ENCODE measurements around the gene KRT40. TPM values are rescaled to one million over a fixed set of nuclear protein-coding genes. Genes with fewer than 3 reads are reported as not detected.

The KRT40 gene
- total and polyA plus RNA-seq, 2 experiments from 2014 or later, result not detected

GRCh38 chr17:41013606-41014005 is 29.5 kb upstream of the KRT40 start:
- Histone ChIP-seq H3K79me2 (replicated peaks; ENCODE audit: insufficient read depth) (no peaks in the 10 kb centered on the region), H2AFZ (no peak overlapping the region), H3K27ac (ENCODE audit: low read depth) (no peak overlapping the region), H3K4me1 (ENCODE audit: insufficient read depth) (peaks cover 13% of the 10 kb centered on the region), H3K27me3 (ENCODE audit: insufficient read depth) (no peaks in the 10 kb centered on the region), H4K20me1 (replicated peaks; ENCODE audit: insufficient read depth) (no peaks in the 10 kb centered on the region), H3F3A (replicated peaks; ENCODE audit: low read depth) (no peaks in the 10 kb centered on the region), H3K4me2 (no peak overlapping the region), H3K36me3 (ENCODE audit: insufficient read depth) (no peaks in the 10 kb centered on the region), H3K9me2 (ENCODE audit: insufficient read depth) (no peaks in the 10 kb centered on the region; the same call in 1 of the 2 replicates), H3K4me3 (no peak overlapping the region)
- DNase-seq (ENCODE audit: low spot score), result no peak
- Mint-ChIP-seq H3K9me3 (no peaks in the 10 kb centered on the region), H3K4me1 (peaks cover 10% of the 10 kb centered on the region; the same call in 2 of the 3 replicates), H3K27ac (no peak overlapping the region), H3K27me3 (ENCODE audit: insufficient read depth, low read depth, poor library complexity) (peaks cover under 1% of the 10 kb centered on the region), H3K36me3 (ENCODE audit: low read depth) (no peaks in the 10 kb centered on the region), H3K4me3 (no peak overlapping the region)
- no peak for TF ChIP-seq POLR2AphosphoS5 (IDR thresholded peaks at IDR 0.05; ENCODE audit: low read depth)
- TF ChIP-seq NANOG (IDR thresholded peaks at IDR 0.05; ENCODE audit: borderline replicate concordance), result no peak
- no peak for TF ChIP-seq EZH2phosphoT487 (IDR thresholded peaks at IDR 0.05; ENCODE audit: unreplicated experiment)
- no peak for TF ChIP-seq ZNF331 (CRISPR knock-in tag; IDR thresholded peaks at IDR 0.05; ENCODE audit: low read depth)
- TF ChIP-seq ZNF114 (CRISPR knock-in tag; IDR thresholded peaks at IDR 0.05), result no peak
- TF ChIP-seq STAT1 (IDR thresholded peaks at IDR 0.05; ENCODE audit: unreplicated experiment), result no peak
- no peak for TF ChIP-seq CREB1 (CRISPR knock-in tag; IDR thresholded peaks at IDR 0.05; ENCODE audit: low read depth)
- no peak for TF ChIP-seq REST (IDR thresholded peaks at IDR 0.05; ENCODE audit: unreplicated experiment)
- TF ChIP-seq EZH2 (IDR thresholded peaks at IDR 0.05; ENCODE audit: low read depth, unreplicated experiment), result no peak
- no peak for ATAC-seq

- Mint-ChIP-seq H3K4me1 (peaks cover 10% of the 10 kb centered on the region; the same call in 2 of the 3 replicates), H3K4me3 (no peak overlapping the region), H3K9me3 (no peaks in the 10 kb centered on the region), H3K36me3 (ENCODE audit: low read depth) (no peaks in the 10 kb centered on the region), H3K27ac (no peak overlapping the region), H3K27me3 (ENCODE audit: insufficient read depth, low read depth, poor library complexity) (peaks cover 1% of the 10 kb centered on the region)
- Histone ChIP-seq H3K4me3 (no peak overlapping the region), H3K4me1 (ENCODE audit: insufficient read depth) (peaks cover 14% of the 10 kb centered on the region), H2AFZ (no peak overlapping the region; the same call in 1 of the 2 replicates), H3K27ac (ENCODE audit: low read depth) (no peak overlapping the region), H3K27me3 (ENCODE audit: insufficient read depth) (no peaks in the 10 kb centered on the region), H4K20me1 (replicated peaks; ENCODE audit: insufficient read depth) (no peaks in the 10 kb centered on the region), H3K36me3 (ENCODE audit: insufficient read depth) (no peaks in the 10 kb centered on the region), H3K79me2 (replicated peaks; ENCODE audit: insufficient read depth) (no peaks in the 10 kb centered on the region), H3K9me2 (ENCODE audit: insufficient read depth) (no peaks in the 10 kb centered on the region; the same call in 1 of the 2 replicates), H3K4me2 (no peak overlapping the region), H3F3A (replicated peaks; ENCODE audit: low read depth) (no peaks in the 10 kb centered on the region)
- ATAC-seq (no peak), DNase-seq (ENCODE audit: low spot score) (no peak)
- TF ChIP-seq ZNF331 (CRISPR knock-in tag; IDR thresholded peaks at IDR 0.05; ENCODE audit: low read depth), result no peak
- no peak for TF ChIP-seq REST (IDR thresholded peaks at IDR 0.05; ENCODE audit: unreplicated experiment)
- no peak for TF ChIP-seq NANOG (IDR thresholded peaks at IDR 0.05; ENCODE audit: borderline replicate concordance)
- TF ChIP-seq EZH2phosphoT487 (IDR thresholded peaks at IDR 0.05; ENCODE audit: unreplicated experiment), result no peak
These were observed 29.1 kb upstream of the KRT40 start for GRCh38 chr17:41013181-41013580.

Data from GM23338 (cell line).